ENCODE data around the gene IL15.

DNA sequence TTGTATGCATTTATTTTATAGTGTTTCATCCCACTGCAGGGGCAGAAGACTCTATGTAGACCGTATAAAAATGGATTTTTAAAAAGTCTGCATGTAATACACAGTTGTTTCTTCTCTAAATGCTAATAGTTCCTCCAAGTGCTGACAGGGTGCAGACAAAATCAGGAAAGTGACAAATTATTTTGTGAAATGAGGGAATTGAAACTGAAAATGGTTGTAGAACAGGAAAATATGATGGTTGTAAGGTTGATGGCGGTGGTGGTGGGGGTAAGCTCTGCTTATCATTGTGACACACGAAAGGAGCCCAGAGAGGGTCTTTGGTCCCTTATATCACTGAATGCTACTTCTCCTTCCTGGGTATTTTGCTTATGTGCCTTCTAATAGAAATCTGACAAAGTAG, 4.3 kb downstream of the IL15 start:
- TF ChIP-seq, protein P1, sequence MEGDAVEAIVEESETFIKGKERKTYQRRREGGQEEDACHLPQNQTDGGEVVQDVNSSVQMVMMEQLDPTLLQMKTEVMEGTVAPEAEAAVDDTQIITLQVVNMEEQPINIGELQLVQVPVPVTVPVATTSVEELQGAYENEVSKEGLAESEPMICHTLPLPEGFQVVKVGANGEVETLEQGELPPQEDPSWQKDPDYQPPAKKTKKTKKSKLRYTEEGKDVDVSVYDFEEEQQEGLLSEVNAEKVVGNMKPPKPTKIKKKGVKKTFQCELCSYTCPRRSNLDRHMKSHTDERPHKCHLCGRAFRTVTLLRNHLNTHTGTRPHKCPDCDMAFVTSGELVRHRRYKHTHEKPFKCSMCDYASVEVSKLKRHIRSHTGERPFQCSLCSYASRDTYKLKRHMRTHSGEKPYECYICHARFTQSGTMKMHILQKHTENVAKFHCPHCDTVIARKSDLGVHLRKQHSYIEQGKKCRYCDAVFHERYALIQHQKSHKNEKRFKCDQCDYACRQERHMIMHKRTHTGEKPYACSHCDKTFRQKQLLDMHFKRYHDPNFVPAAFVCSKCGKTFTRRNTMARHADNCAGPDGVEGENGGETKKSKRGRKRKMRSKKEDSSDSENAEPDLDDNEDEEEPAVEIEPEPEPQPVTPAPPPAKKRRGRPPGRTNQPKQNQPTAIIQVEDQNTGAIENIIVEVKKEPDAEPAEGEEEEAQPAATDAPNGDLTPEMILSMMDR (conservative IDR thresholded peaks at IDR 0.05; ENCODE audit: low read depth in 2 of 2): no peak
- TF ChIP-seq POLR2AphosphoS5 (IDR thresholded peaks at IDR 0.05; ENCODE audit: low read depth) (no peak), EZH2 (IDR thresholded peaks at IDR 0.05; ENCODE audit: low read depth, unreplicated experiment) (no peak), JUNB (IDR thresholded peaks at IDR 0.05; ENCODE audit: unreplicated experiment) (no peak), EZH2phosphoT487 (IDR thresholded peaks at IDR 0.05; ENCODE audit: unreplicated experiment) (no peak), CREB1 (CRISPR knock-in tag; IDR thresholded peaks at IDR 0.05; ENCODE audit: low read depth) (no peak)
- TF ChIP-seq, protein P2, sequence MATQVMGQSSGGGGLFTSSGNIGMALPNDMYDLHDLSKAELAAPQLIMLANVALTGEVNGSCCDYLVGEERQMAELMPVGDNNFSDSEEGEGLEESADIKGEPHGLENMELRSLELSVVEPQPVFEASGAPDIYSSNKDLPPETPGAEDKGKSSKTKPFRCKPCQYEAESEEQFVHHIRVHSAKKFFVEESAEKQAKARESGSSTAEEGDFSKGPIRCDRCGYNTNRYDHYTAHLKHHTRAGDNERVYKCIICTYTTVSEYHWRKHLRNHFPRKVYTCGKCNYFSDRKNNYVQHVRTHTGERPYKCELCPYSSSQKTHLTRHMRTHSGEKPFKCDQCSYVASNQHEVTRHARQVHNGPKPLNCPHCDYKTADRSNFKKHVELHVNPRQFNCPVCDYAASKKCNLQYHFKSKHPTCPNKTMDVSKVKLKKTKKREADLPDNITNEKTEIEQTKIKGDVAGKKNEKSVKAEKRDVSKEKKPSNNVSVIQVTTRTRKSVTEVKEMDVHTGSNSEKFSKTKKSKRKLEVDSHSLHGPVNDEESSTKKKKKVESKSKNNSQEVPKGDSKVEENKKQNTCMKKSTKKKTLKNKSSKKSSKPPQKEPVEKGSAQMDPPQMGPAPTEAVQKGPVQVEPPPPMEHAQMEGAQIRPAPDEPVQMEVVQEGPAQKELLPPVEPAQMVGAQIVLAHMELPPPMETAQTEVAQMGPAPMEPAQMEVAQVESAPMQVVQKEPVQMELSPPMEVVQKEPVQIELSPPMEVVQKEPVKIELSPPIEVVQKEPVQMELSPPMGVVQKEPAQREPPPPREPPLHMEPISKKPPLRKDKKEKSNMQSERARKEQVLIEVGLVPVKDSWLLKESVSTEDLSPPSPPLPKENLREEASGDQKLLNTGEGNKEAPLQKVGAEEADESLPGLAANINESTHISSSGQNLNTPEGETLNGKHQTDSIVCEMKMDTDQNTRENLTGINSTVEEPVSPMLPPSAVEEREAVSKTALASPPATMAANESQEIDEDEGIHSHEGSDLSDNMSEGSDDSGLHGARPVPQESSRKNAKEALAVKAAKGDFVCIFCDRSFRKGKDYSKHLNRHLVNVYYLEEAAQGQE (IDR thresholded peaks at IDR 0.05; ENCODE audit: unreplicated experiment): no peak
